Loucy (cell line): ENCODE data around the gene CCM2L.

Experiments
- H2AFZ ChIP-seq: fragments of 200-600 bp; sonication (generic); 2 replicates; pipeline ENCODE4 v1.6.0; 2016; ENCODE audit warnings: antibody characterized with exemption, mild to moderate bottlenecking, low read length, moderate library complexity
- H3F3A ChIP-seq: fragments of 200-600 bp; 2 replicates; pipeline ENCODE4 v1.6.0; 2016; ENCODE audit warnings: antibody characterized with exemption, low read depth, mild to moderate bottlenecking
- H3K27me3 ChIP-seq: fragments of 200-600 bp; sonication (generic); 2 replicates; pipeline ENCODE4 v1.6.1; 2014; ENCODE audit warnings: low read length, mild to moderate bottlenecking; ENCODE audit not compliant: insufficient read depth, poor library complexity, severe bottlenecking
- H3K36me3 ChIP-seq: fragments of 200-600 bp; sonication (generic); 2 replicates; pipeline ENCODE4 v1.6.1; 2016; ENCODE audit warnings: low read length; ENCODE audit not compliant: insufficient read depth
- H3K4me1 ChIP-seq: fragments of 200-600 bp; sonication (generic); 2 replicates; pipeline ENCODE4 v1.5.1; 2014; ENCODE audit warnings: low read length, mild to moderate bottlenecking; ENCODE audit not compliant: insufficient read depth, poor library complexity, severe bottlenecking
- H3K4me2 ChIP-seq: fragments of 200-600 bp; sonication (generic); 2 replicates; pipeline ENCODE4 v1.6.0; 2014; ENCODE audit warnings: antibody characterized with exemption, low read length, low read depth, mild to moderate bottlenecking; ENCODE audit not compliant: poor library complexity, severe bottlenecking
- H3K4me3 ChIP-seq: fragments of 200-600 bp; sonication (generic); 2 replicates; pipeline ENCODE4 v1.5.1; 2014; ENCODE audit warnings: low read length, mild to moderate bottlenecking, mixed read lengths; ENCODE audit not compliant: poor library complexity, severe bottlenecking
- H3K79me2 ChIP-seq: fragments of 200-600 bp; sonication (generic); 2 replicates; pipeline ENCODE4 v1.6.1; 2014; ENCODE audit warnings: low read length; ENCODE audit not compliant: insufficient read depth
- H3K9ac ChIP-seq: fragments of 200-600 bp; sonication (generic); 2 replicates; pipeline ENCODE4 v1.6.0; 2014; ENCODE audit warnings: mild to moderate bottlenecking, low read depth, low read length, moderate library complexity; ENCODE audit not compliant: poor library complexity, severe bottlenecking
- H3K9me2 ChIP-seq: fragments of 200-600 bp; sonication (generic); replicated peaks from 2 replicates; pipeline ENCODE4 v1.6.1; 2016; ENCODE audit warnings: low read depth, low read length, mixed read lengths
- H3K9me3 ChIP-seq: fragments of 200-600 bp; sonication (generic); 2 replicates; pipeline ENCODE4 v1.6.1; 2014; ENCODE audit warnings: mild to moderate bottlenecking, antibody characterized with exemption, low read length, low read depth; ENCODE audit not compliant: insufficient read depth
- H4K20me1 ChIP-seq: fragments of 200-600 bp; sonication (generic); 2 replicates; pipeline ENCODE4 v1.6.0; 2014; ENCODE audit warnings: antibody characterized with exemption, low read length, mild to moderate bottlenecking; ENCODE audit not compliant: insufficient read depth, poor library complexity, severe bottlenecking
- EZH2phosphoT487 ChIP-seq: fragments of 200-600 bp; IDR thresholded peaks from 2 replicates; pipeline ENCODE4 v1.6.1; 2018; ENCODE audit warnings: antibody characterized with exemption, mild to moderate bottlenecking, moderate library complexity, borderline replicate concordance
- TF ChIP-seq, protein P1 (sequence below): fragments of 200-600 bp; sonication (generic); conservative IDR thresholded peaks from 2 replicates; pipeline ENCODE4 v1.5.1; 2014; ENCODE audit warnings: mild to moderate bottlenecking, antibody characterized with exemption, low read length

CCM2L gene

GRCh38 chr20:32052778-32053362 lies 42.6 kb downstream of the CCM2L start:
- Histone ChIP-seq H3K4me2 (no peak overlapping the region), H3K27me3 (no peaks in the 10 kb centered on the region)
- TF ChIP-seq, protein P1, sequence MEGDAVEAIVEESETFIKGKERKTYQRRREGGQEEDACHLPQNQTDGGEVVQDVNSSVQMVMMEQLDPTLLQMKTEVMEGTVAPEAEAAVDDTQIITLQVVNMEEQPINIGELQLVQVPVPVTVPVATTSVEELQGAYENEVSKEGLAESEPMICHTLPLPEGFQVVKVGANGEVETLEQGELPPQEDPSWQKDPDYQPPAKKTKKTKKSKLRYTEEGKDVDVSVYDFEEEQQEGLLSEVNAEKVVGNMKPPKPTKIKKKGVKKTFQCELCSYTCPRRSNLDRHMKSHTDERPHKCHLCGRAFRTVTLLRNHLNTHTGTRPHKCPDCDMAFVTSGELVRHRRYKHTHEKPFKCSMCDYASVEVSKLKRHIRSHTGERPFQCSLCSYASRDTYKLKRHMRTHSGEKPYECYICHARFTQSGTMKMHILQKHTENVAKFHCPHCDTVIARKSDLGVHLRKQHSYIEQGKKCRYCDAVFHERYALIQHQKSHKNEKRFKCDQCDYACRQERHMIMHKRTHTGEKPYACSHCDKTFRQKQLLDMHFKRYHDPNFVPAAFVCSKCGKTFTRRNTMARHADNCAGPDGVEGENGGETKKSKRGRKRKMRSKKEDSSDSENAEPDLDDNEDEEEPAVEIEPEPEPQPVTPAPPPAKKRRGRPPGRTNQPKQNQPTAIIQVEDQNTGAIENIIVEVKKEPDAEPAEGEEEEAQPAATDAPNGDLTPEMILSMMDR: no peak
- TF ChIP-seq EZH2phosphoT487: no peak

DNA sequence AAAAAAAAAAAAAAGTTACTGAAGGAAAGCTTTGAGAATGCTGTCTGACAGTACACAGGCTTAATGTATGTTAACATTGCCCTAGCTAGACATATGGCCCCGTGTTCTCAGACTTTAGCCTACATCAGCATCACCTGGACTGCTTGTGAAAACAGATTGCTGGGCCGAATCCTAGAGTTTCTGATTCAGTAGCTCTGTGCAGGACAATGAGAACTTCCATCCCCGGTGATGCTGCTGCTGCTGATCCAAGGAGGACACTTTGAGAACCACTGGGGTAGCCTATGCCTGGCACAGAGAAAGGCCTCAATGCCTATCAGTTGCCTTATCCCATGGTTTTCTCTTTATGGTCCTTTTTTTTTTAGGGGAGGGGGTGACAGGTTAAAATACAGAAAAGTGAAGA lies 43.4 kb downstream of the CCM2L start:
- no peaks in the 10 kb centered on the region for H3K4me1 ChIP-seq
- H3K4me2 ChIP-seq: no peak overlapping the region
- H3K27me3 ChIP-seq: no peaks in the 10 kb centered on the region

More at GRCh38 chr20:32052778-32053362, 42.6 kb downstream of the CCM2L start:
- Histone ChIP-seq H3F3A (no peaks in the 10 kb centered on the region), H3K9me3 (no peaks in the 10 kb centered on the region), H3K36me3 (no peaks in the 10 kb centered on the region), H3K79me2 (no peaks in the 10 kb centered on the region), H3K4me1 (no peaks in the 10 kb centered on the region), H4K20me1 (no peaks in the 10 kb centered on the region), H3K9me2 (no peaks in the 10 kb centered on the region), H2AFZ (no peak overlapping the region), H3K9ac (no peak overlapping the region), H3K4me3 (no peak overlapping the region)

DNA sequence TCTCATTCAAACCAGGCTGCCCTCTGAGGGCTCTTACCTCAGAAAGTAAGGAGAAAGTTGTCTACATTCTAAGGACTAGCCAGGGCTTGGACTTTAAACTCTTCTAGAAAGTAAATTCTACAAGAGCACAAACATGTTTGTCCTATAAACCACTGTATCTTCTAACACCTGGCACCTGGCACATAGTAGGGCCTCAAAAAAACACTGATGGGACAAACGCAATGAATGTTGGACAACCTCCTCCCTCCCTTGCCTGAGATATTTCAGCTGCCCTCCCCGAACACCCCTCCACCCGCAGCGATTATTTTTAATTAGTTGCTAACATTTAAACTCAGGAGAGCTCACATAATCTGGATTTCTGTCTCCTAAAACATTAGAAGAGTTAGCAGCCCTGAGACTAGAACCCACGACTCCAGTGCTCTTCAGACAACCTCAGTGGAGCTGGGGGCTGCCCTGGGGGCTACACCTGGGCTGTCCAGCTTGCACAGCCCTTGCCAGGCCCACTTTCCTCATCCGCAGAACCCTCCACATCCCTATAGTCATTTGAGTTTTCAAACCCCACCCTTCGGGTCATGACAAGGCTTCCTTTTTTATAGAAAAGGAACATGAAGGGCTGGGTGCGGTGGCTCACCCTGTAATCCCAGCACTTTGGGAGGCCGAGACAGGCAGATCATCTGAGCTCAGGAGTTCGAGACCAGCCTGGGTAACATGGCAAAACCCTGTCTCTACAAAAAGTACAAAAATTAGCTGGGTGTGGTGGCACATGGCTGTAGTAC lies 46.7 kb downstream of the CCM2L start:
- TF ChIP-seq, protein P1: no peak
- no peak for TF ChIP-seq EZH2phosphoT487
- Histone ChIP-seq H3F3A (no peaks in the 10 kb centered on the region), H3K4me3 (no peak overlapping the region), H3K9ac (no peak overlapping the region), H3K79me2 (no peaks in the 10 kb centered on the region), H3K27me3 (no peaks in the 10 kb centered on the region), H4K20me1 (no peaks in the 10 kb centered on the region), H3K4me1 (no peaks in the 10 kb centered on the region), H3K9me3 (no peaks in the 10 kb centered on the region), H3K9me2 (no peaks in the 10 kb centered on the region), H3K36me3 (no peaks in the 10 kb centered on the region), H3K4me2 (no peak overlapping the region), H2AFZ (no peak overlapping the region)

More for the DNA sequence above, 43.4 kb downstream of the CCM2L start:
- H3K4me3 ChIP-seq: no peak overlapping the region
- no peak overlapping the region for H2AFZ ChIP-seq
- no peaks in the 10 kb centered on the region for H3F3A ChIP-seq
- H3K9me3 ChIP-seq: no peaks in the 10 kb centered on the region
- TF ChIP-seq, protein P1: no peak
- no peak for TF ChIP-seq EZH2phosphoT487
- H3K79me2 ChIP-seq: no peaks in the 10 kb centered on the region
- no peaks in the 10 kb centered on the region for H3K9me2 ChIP-seq
- H3K9ac ChIP-seq: no peak overlapping the region
- no peaks in the 10 kb centered on the region for H3K36me3 ChIP-seq
- no peaks in the 10 kb centered on the region for H4K20me1 ChIP-seq
